HG02610 (cell line): ENCODE data around the gene DDIT3.

Source experiments
- ATAC-seq: cut with Tn5 transposase; IDR thresholded peaks from one replicate; pipeline ENCODE4 v1.9.1; 2021; ENCODE audit warnings: mild to moderate bottlenecking, moderate library complexity; ENCODE audit not compliant: unreplicated experiment

Gene DDIT3

DNA sequence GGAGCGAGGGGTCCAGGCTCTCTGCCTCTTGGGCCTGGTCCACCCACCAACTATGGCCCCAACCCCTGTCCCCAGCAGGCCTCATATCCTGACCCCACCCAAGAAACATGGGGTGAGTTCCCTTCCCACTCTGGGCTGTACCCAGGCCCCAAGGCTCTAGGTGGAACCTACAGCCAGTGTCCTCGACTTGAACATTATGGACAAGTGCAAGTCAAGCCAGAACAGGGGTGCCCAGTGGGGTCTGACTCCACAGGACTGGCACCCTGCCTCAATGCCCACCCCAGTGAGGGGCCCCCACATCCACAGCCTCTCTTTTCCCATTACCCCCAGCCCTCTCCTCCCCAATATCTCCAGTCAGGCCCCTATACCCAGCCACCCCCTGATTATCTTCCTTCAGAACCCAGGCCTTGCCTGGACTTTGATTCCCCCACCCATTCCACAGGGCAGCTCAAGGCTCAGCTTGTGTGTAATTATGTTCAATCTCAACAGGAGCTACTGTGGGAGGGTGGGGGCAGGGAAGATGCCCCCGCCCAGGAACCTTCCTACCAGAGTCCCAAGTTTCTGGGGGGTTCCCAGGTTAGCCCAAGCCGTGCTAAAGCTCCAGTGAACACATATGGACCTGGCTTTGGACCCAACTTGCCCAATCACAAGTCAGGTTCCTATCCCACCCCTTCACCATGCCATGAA, 49.2 kb downstream of the DDIT3 start:
- ATAC-seq = no peak

DNA sequence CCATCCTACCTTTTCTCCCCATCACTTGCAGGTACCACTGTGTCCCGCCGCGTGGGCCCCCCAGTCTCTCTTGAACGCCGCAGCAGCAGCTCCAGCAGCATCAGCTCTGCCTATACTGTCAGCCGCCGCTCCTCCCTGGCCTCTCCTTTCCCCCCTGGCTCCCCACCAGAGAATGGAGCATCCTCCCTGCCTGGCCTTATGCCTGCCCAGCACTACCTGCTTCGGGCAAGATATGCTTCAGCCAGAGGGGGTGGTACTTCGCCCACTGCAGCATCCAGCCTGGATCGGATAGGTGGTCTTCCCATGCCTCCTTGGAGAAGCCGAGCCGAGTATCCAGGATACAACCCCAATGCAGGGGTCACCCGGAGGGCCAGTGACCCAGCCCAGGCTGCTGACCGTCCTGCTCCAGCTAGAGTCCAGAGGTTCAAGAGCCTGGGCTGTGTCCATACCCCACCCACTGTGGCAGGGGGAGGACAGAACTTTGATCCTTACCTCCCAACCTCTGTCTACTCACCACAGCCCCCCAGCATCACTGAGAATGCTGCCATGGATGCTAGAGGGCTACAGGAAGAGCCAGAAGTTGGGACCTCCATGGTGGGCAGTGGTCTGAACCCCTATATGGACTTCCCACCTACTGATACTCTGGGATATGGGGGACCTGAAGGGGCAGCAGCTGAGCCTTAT, 49.9 kb downstream of the DDIT3 start:
- ATAC-seq = no peak

DNA sequence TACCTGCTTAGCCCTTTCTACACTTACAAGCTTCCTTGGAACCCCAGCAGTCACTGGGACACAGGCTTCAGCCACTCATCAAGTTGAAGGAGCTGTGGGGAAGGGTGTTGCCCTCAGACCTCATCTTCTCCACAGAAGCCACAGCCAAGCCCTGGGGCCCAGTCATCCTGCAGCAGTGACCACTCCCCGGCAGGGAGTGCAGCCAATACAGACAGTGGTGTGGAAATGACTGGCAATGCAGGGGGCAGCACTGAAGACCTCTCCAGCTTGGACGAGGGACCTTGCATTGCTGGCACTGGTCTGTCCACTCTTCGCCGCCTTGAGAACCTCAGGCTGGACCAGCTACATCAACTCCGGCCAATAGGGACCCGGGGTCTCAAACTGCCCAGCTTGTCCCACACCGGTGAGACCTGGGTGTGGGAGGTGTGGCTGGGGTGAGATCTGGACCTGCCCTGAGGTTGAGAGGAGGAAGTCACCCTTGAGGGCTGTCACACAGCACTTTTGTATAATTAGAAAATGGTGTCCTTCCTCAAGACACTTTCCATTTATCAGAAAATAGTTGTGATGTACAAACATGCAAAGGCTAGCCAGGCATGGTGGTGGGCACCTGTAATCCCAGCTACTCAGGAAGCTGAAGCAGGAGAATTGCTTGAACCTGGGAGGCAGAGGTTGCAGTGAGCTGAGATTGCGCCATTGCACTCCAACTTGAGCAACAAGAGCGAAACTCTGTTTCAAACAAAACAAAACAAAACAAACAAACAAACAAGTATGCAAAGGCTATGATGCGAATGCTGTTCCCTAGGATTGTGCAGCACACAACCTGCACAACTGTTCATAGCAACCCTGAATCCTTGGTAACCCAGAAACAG, 50.8 kb downstream of the DDIT3 start:
- no peak for ATAC-seq

DNA sequence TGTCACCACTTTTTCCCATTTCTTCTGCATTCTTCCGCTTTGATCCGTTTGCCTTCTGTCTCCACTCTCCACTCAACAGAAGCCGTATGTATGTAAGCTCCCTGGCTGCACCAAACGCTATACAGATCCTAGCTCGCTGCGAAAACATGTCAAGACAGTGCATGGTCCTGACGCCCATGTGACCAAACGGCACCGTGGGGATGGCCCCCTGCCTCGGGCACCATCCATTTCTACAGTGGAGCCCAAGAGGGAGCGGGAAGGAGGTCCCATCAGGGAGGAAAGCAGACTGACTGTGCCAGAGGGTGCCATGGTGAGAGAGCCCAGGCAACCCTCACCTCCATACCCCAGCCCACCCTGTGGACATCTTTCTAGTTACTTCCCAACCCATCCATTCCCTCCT, 52.4 kb downstream of the DDIT3 start:
- no peak for ATAC-seq

DNA sequence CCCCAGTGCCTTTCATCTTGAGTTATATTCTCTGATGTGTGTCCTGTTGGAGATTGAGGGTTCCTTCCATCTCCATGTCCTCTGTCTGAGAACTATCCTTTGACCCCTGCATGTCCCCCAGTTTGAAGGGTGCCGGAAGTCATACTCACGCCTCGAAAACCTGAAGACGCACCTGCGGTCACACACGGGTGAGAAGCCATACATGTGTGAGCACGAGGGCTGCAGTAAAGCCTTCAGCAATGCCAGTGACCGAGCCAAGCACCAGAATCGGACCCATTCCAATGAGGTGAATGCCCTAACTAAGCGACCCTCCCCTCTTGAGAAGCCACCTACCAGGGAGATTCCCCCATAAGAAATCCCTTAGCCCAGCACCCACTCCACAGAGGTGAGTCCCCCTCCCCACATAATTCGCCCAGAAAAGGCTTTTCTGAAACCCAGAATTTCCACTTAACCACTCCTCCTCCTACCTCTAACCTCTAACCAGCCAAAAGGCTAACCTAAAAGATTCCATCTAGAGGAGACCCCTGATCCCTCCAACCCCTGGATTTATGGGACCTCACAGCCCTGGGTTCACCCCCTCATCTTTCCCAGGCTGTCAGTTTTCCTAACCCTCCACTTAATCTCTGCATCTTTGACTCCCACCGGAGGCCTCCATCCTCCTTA, 53.0 kb downstream of the DDIT3 start:
- ATAC-seq = no peak
